Hematopoietic multipotent progenitor cell treated with erythropoietin and hydrocortisone succinate and interleukin-3 and kit ligand, for 15 days (in vitro differentiated cells): Measurements from ENCODE around the gene TTC9C.
"Not testable (repeated sequence)": the region's sequence is repeated elsewhere in the genome, so short reads cannot be mapped to it uniquely, and the experiment has no call there.

Experiments used
- DNase-seq: peaks from one replicate; pipeline ENCODE4 v3.0.0-alpha.2; 2015; ENCODE audit warnings: low spot score

The TTC9C gene, protein sequence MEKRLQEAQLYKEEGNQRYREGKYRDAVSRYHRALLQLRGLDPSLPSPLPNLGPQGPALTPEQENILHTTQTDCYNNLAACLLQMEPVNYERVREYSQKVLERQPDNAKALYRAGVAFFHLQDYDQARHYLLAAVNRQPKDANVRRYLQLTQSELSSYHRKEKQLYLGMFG

GRCh38 chr11:62728171-62728988 lies at the start of gene TTC9C:
TTC9C (plus strand) TSS chr11:62728486; CDS start chr11:62728849, 363 bp downstream.
- peak; percentile 91 for DNase-seq

GRCh38 chr11:62678770-62679696 lies 49.3 kb upstream of the TTC9C start, which contains the start of gene UBXN1:
UBXN1 (minus strand) TSS chr11:62679073; CDS start chr11:62678923, 150 bp downstream.
- peak; percentile 85 for DNase-seq

GRCh38 chr11:62680825-62681240 lies 47.5 kb upstream of the TTC9C start:
- DNase-seq, result peak; percentile 60

GRCh38 chr11:62682518-62682917 lies 45.8 kb upstream of the TTC9C start:
- DNase-seq, result no peak

- DNase-seq, result no peak
These were observed 40.5 kb upstream of the TTC9C start for GRCh38 chr11:62687508-62688396.

- no peak for DNase-seq
These were observed 39.8 kb upstream of the TTC9C start for GRCh38 chr11:62688491-62688890.

DNA sequence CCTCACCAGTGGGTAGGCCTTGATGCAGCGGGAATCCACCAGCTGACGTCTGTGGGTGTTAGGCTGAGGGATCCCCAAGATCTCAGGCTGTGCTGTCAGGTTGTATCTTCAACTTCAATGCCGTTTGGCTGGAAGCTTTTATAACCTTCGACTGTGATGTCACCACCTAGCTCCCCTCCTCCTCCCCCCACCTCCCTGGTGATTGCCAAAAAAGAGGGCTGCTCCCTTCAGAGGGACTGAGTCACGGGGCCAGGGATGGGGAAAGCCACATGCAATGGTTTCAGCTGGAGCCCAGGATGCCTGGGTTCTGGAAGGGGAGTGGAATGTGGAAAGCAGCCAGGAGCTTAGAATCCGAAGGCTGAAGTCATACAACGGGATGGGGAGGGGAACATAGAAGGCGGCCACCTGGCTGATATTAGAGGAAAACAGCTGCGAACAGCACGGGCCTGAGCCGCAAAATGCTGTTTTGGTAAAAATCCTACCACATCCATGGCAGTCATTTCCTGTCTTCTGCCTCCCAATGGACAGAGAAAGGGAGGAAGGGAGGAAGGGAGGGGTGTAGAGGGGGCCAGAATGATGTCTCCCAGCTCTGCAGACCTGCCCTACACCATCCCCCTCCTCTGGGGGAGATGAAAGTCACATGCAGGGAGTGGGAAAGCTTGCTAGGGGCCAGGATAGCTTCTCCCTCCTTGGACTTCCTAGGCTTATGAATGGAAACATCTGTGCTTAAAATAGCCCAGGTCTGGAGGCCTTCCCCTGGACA lies 38.7 kb upstream of the TTC9C start, which contains the start of gene LRRN4CL:
LRRN4CL (minus strand) TSS at position 110 of the 763 bp plus-strand sequence. CDS start 1,022 bp downstream, outside the sequence.
- no peak for DNase-seq

- not testable (repeated sequence) for DNase-seq
These were observed 34.7 kb upstream of the TTC9C start for GRCh38 chr11:62693624-62694023.

- DNase-seq, result peak; percentile 89
These were observed 33.7 kb upstream of the TTC9C start for GRCh38 chr11:62694455-62695167.

DNA sequence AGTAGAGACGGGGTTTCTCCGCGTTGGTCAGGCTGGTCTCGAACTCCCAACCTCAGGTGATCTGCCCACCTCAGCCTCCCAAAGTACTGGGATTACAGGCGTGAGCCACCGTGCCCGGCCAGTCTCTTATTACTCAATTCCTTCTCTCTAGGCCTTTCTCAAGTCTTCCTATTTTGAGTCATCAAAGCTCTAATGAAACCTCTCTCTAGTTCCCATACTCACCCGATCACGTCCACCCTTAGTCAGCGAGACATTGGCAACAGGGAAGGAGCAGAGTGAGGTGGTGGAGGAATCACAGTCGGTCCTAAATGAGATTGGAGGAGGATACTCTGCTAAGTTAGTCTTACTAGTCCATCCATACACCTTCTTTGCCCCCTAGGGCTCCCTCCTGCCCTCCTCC lies 26.0 kb upstream of the TTC9C start:
- DNase-seq, result no peak

GRCh38 chr11:62703921-62704320 lies 24.4 kb upstream of the TTC9C start:
- DNase-seq, result not testable (repeated sequence)

DNA sequence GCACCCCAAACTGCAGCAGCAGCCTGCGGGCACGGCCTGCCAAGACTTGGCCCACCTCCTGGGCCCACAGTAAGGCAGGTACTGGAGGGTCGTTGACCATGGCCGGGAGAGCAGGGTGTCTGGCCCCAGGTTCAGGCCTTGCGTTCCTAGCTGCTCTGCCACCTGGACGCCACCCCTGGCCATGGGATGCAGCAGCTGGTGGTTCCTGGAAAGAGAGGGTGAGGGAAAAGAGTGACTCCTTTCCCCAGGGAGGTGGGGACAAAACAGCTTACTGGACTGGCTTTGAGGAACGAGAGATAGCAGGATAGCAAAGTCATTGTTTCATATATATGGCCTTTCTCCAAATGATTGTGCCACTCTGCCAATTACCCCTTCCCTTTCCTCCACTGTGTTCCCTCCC lies 22.9 kb upstream of the TTC9C start:
- no peak for DNase-seq

DNA sequence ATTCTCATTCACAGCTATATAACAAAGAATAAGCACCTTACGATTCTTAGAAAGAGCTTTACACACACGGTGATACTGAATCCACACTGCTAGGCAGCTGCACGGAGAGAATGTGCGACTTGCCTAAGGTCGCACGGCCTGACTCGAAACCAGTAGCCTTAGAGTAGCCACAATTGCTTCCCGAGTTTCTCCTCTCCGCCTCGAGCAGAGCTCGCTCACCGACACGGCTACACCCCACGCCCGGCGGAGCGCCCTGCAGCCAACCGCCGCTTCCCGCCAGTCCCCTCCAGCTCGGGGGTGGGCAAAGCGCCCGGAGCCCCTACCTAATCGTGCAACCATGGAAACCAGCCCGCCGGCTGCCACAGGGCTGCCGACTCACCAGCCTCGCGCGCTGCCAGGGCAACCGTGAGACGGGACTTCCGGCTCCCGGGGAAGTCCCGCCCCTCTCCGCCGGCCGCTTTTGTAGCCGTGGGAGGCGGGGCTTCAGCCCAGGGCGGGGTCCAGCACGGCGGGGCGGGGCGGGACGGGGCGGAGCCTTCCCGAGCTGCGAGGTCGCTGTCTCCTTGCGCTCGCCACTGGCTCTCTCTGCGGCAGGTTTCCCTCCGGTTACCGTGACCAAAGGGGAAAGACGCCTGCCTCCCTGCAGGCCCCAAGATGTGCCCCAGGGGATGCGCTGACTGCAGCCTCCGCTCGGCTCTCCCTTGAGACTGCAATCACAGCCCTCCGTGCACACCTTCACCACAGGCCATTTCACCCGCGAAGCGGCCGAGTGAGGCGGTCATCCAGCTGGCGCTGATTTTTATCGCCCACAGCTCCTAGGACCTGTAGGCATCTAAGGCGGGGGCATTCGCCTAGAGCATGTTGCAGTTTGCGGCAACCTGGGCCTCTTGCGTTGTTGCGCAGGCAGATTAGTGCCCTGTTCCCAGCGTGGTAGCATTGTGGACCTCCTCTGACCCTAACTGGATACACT lies 22.1 kb upstream of the TTC9C start:
- peak; percentile 96 for DNase-seq

GRCh38 chr11:62706850-62707247 lies 21.4 kb upstream of the TTC9C start:
- DNase-seq, result no peak

- peak; percentile 23 for DNase-seq
These were observed 20.9 kb upstream of the TTC9C start, which contains the start of the genes BSCL2 and GNG3 for GRCh38 chr11:62707277-62707861. BSCL2 (minus strand) TSS chr11:62707424; CDS start chr11:62707195, 229 bp downstream. GNG3 (plus strand) TSS chr11:62707676; CDS start chr11:62708296, 620 bp downstream.

- DNase-seq, result peak; percentile 65
These were observed 19.9 kb upstream of the TTC9C start for GRCh38 chr11:62708392-62708791.

DNA sequence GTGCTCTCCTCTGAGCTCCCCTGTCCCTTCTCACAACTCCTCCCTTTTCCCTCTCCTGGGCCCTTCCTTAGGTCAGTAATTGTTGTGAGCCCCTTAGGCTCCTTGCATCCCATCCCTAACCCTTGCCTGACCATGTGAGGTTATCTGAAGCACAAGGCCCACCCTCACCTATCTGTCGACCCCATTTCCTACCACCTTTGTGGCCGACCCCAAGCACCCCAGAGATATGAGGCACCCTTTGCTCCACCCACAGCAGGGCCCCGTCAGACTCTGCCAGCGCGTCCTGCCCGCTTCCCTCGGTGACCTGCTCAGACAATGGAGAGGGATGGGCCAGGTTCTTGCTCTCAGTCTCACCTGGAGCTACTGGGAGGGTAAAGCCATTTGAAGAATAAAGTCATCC lies 19.5 kb upstream of the TTC9C start:
- peak; percentile 53 for DNase-seq
